Brain microvascular endothelial cell (primary cell): ENCODE results near the gene CDR2.

ENCODE experiments used
- DNase-seq: peaks from one replicate; pipeline ENCODE4 v3.0.0-alpha.2; 2020
- H3K27ac ChIP-seq: fragments of 250-450 bp; sonication (Bioruptor Pico); 2 replicates; pipeline ENCODE4 v1.5.1; 2020; ENCODE audit warnings: mild to moderate bottlenecking, moderate library complexity
- H3K27me3 ChIP-seq: fragments of 250-450 bp; sonication (Bioruptor Pico); replicated peaks from 2 replicates; pipeline ENCODE4 v1.5.1; 2020; ENCODE audit warnings: mild to moderate bottlenecking
- H3K36me3 ChIP-seq: fragments of 250-450 bp; sonication (Bioruptor Pico); replicated peaks from 2 replicates; pipeline ENCODE4 v1.5.1; 2020; ENCODE audit warnings: mild to moderate bottlenecking
- H3K4me3 ChIP-seq: 2 replicates; pipeline ENCODE4 v1.5.1; 2011; ENCODE audit warnings: low read depth, mild to moderate bottlenecking, control low read depth, low read length, moderate library complexity
- in situ Hi-C: cut with HindIII; loops from 2 replicates; pipeline ENCODE4 v1.10.0; 2017; ENCODE audit warnings: low sequenced_read_pairs, low pct_ligation_motif_present
- TF ChIP-seq, protein P1 (sequence below): IDR thresholded peaks from 2 replicates; pipeline ENCODE4 v1.5.1; 2011; ENCODE audit warnings: low read depth, mild to moderate bottlenecking, moderate library complexity, low read length, control low read depth, inconsistent platforms; ENCODE audit errors: missing control alignments

Gene CDR2

DNA sequence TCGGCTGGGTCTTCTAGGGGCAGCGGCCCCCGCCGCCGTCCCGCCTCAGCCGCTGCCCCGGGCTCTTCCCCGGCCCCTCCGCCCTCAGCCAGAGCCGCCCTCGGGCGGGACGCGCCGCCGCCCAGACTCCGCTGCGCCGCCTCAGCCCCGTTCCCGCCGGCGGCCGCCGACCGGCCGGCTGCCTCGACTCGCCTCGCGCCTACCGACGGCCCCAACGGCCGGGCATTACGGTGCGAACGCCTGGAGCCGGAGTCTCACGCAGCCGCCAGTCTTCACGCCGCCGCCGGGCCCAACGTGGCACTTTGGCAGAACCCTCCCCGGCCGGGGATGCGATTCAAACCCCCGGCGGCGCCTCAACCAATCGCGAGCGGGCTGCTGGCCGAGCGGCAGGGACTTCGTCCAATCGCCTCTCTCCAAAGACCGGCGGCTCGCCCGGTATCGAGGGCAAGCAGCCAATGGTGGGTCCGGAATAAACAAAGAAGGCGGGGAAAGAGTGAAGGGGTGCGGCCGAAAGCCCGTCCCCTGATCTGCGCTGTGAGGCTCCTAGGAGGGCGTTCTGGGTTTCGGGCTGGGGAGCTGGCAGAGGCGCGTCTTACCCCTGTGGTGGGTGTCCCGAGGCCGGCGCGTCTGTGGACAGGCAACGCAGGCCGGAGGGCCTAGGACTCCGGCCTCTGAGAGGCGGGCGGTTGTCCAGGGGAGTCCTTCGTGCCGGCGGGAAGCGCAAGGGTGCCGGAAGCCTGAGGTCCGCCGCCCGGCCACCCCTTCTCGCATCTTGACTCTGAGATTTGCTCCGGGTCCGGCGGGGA, at the start of gene CDR2:
Gene CDR2, minus strand, starts transcription at position 309 of the 806 bp plus-strand sequence. CDS start 310 bp downstream, outside the sequence.
- TF ChIP-seq, protein P1, sequence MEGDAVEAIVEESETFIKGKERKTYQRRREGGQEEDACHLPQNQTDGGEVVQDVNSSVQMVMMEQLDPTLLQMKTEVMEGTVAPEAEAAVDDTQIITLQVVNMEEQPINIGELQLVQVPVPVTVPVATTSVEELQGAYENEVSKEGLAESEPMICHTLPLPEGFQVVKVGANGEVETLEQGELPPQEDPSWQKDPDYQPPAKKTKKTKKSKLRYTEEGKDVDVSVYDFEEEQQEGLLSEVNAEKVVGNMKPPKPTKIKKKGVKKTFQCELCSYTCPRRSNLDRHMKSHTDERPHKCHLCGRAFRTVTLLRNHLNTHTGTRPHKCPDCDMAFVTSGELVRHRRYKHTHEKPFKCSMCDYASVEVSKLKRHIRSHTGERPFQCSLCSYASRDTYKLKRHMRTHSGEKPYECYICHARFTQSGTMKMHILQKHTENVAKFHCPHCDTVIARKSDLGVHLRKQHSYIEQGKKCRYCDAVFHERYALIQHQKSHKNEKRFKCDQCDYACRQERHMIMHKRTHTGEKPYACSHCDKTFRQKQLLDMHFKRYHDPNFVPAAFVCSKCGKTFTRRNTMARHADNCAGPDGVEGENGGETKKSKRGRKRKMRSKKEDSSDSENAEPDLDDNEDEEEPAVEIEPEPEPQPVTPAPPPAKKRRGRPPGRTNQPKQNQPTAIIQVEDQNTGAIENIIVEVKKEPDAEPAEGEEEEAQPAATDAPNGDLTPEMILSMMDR = no peak
- DNase-seq = peak; percentile 96
- peak within 1 kb of the TSS; percentile 90 for H3K4me3 ChIP-seq
- in situ Hi-C loops = no loop called here
- no peaks in the 10 kb centered on the region for H3K36me3 ChIP-seq
- peak within 1 kb of the TSS; percentile 63 for H3K27ac ChIP-seq
- no peaks in the 10 kb centered on the region for H3K27me3 ChIP-seq

- Histone ChIP-seq H3K4me3 (no peak overlapping the region), H3K27ac (no peak overlapping the region), H3K27me3 (no peaks in the 10 kb centered on the region), H3K36me3 (peaks cover 12% of the 10 kb centered on the region)
- TF ChIP-seq, protein P1 = no peak
- no peak for DNase-seq
- in situ Hi-C loops = no loop called here
Observed at GRCh38 chr16:22423716-22424115, 49.3 kb upstream of the CDR2 start.

- in situ Hi-C loops = no loop called here
- TF ChIP-seq, protein P1 = no peak
Observed at GRCh38 chr16:22421136-22421535, 46.7 kb upstream of the CDR2 start.

GRCh38 chr16:22420606-22421135, 46.3 kb upstream of the CDR2 start:
- in situ Hi-C loops = no loop called here
- DNase-seq = no peak
- TF ChIP-seq, protein P1 = no peak
- peaks cover 2% of the 10 kb centered on the region for H3K36me3 ChIP-seq
- H3K27ac ChIP-seq = no peak overlapping the region
- no peaks in the 10 kb centered on the region for H3K27me3 ChIP-seq
- H3K4me3 ChIP-seq = no peak overlapping the region

More at GRCh38 chr16:22421136-22421535, 46.7 kb upstream of the CDR2 start:
- Histone ChIP-seq H3K36me3 (peaks cover 2% of the 10 kb centered on the region), H3K27me3 (no peaks in the 10 kb centered on the region), H3K4me3 (no peak overlapping the region), H3K27ac (no peak overlapping the region)
- no peak for DNase-seq

GRCh38 chr16:22419908-22420307, 45.5 kb upstream of the CDR2 start:
- H3K4me3 ChIP-seq = no peak overlapping the region

More at GRCh38 chr16:22419908-22420307, 45.5 kb upstream of the CDR2 start:
- peaks cover 2% of the 10 kb centered on the region for H3K36me3 ChIP-seq
- in situ Hi-C loops = no loop called here
- no peak for DNase-seq
- H3K27ac ChIP-seq = no peak overlapping the region
- H3K27me3 ChIP-seq = no peaks in the 10 kb centered on the region
- TF ChIP-seq, protein P1 = no peak
